Endothelial cell of umbilical vein (primary cell): ENCODE measurements around the gene SLC22A17.

Experiments used
- EZH2 ChIP-seq: IDR thresholded peaks from 2 replicates; pipeline ENCODE4 v1.6.1; 2012; ENCODE audit warnings: borderline replicate concordance, low read depth, mild to moderate bottlenecking, moderate library complexity, low read length, inconsistent platforms; ENCODE audit not compliant: severe bottlenecking
- POLR2AphosphoS5 ChIP-seq: IDR thresholded peaks from 2 replicates; pipeline ENCODE4 v1.6.1; 2012; ENCODE audit warnings: low read depth, mild to moderate bottlenecking, control low read depth, low read length, moderate library complexity; ENCODE audit not compliant: insufficient read depth
- TF ChIP-seq, protein P1 (sequence below), 2 donors: IDR thresholded peaks; 1 replicate in 1 of 2; 2 replicates in 1 of 2; pipeline ENCODE4 v1.5.1; 2011; ENCODE audit warnings: low read length in 2 of 2, mild to moderate bottlenecking in 2 of 2, moderate library complexity in 2 of 2, control low read depth in 1 of 2, inconsistent platforms in 1 of 2, low read depth in 1 of 2; ENCODE audit not compliant: insufficient read depth in 1 of 2; ENCODE audit errors: extremely low read depth in 1 of 2

- TF ChIP-seq, protein P1, sequence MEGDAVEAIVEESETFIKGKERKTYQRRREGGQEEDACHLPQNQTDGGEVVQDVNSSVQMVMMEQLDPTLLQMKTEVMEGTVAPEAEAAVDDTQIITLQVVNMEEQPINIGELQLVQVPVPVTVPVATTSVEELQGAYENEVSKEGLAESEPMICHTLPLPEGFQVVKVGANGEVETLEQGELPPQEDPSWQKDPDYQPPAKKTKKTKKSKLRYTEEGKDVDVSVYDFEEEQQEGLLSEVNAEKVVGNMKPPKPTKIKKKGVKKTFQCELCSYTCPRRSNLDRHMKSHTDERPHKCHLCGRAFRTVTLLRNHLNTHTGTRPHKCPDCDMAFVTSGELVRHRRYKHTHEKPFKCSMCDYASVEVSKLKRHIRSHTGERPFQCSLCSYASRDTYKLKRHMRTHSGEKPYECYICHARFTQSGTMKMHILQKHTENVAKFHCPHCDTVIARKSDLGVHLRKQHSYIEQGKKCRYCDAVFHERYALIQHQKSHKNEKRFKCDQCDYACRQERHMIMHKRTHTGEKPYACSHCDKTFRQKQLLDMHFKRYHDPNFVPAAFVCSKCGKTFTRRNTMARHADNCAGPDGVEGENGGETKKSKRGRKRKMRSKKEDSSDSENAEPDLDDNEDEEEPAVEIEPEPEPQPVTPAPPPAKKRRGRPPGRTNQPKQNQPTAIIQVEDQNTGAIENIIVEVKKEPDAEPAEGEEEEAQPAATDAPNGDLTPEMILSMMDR (IDR thresholded peaks at IDR 0.05; ENCODE audit: extremely low read depth in 1 of 2, insufficient read depth in 1 of 2, low read depth in 1 of 2, low read length in 2 of 2), result no peak
- TF ChIP-seq EZH2 (no peak), POLR2AphosphoS5 (no peak)
These were observed 46.4 kb upstream of the SLC22A17 start for GRCh38 chr14:23399136-23399535.
